ENCODE results near the gene CDHR1. TPM values are rescaled to one million over a fixed set of nuclear protein-coding genes. Genes with fewer than 3 reads are reported as not detected.

Gene CDHR1
- total and polyA plus RNA-seq, 5 donors = 2.4 to 9.1 (median 3.6) TPM

GRCh38 chr10:84254552-84255478 is 60.5 kb downstream of the CDHR1 start:
- Histone ChIP-seq H3K9me3 (ENCODE audit: control insufficient read depth, low read length) (no peaks in the 10 kb centered on the region), H3K27me3 (ENCODE audit: control insufficient read depth, insufficient read depth) (no peaks in the 10 kb centered on the region), H3K4me3 (ENCODE audit: low read length) (no peak overlapping the region), H3K4me1 (ENCODE audit: control insufficient read depth, insufficient read depth, low read length) (no peaks in the 10 kb centered on the region), H3K27ac (ENCODE audit: low read length) (no peak overlapping the region)
- ATAC-seq = no peak
- intact Hi-C loops (cut with DNase I) = no loop called here
- 45% methylated on average over 10 of the region's 10 CpGs for WGBS
- DNase-seq = no peak

- H3K4me3 ChIP-seq (ENCODE audit: low read length) = no peak overlapping the region
- 35% methylated on average over 35 of the region's 35 CpGs for WGBS
- ATAC-seq (peak; percentile 69 to 76), DNase-seq (peak; percentile 78 to 89 (median 83))
- H3K27me3 ChIP-seq (ENCODE audit: control insufficient read depth, insufficient read depth) = no peaks in the 10 kb centered on the region
- no peaks in the 10 kb centered on the region for H3K9me3 ChIP-seq (ENCODE audit: control insufficient read depth, low read length)
- H3K27ac ChIP-seq (ENCODE audit: low read length) = no peak overlapping the region
- intact Hi-C loops (cut with DNase I) = no loop called here
- no peaks in the 10 kb centered on the region for H3K4me1 ChIP-seq (ENCODE audit: control insufficient read depth, insufficient read depth, low read length)
Observed at GRCh38 chr10:84256510-84257342, 62.4 kb downstream of the CDHR1 start.

- H3K9me3 ChIP-seq (ENCODE audit: control insufficient read depth, low read length) = no peaks in the 10 kb centered on the region
- no peaks in the 10 kb centered on the region for H3K4me1 ChIP-seq (ENCODE audit: control insufficient read depth, insufficient read depth, low read length)
- H3K27me3 ChIP-seq (ENCODE audit: control insufficient read depth, insufficient read depth) = no peaks in the 10 kb centered on the region
- H3K27ac ChIP-seq (ENCODE audit: low read length) = no peak overlapping the region
- ATAC-seq = no peak
- intact Hi-C loops (cut with DNase I) = no loop called here
- H3K4me3 ChIP-seq (ENCODE audit: low read length) = no peak overlapping the region
- no peak for DNase-seq
- WGBS = 74% methylated on average over 15 of the region's 15 CpGs
Observed at GRCh38 chr10:84257343-84258020, 63.1 kb downstream of the CDHR1 start.

GRCh38 chr10:84258034-84258695 is 63.8 kb downstream of the CDHR1 start:
- Histone ChIP-seq H3K27me3 (ENCODE audit: control insufficient read depth, insufficient read depth) (no peaks in the 10 kb centered on the region), H3K9me3 (ENCODE audit: control insufficient read depth, low read length) (no peaks in the 10 kb centered on the region), H3K4me3 (ENCODE audit: low read length) (no peak overlapping the region), H3K27ac (ENCODE audit: low read length) (no peak overlapping the region), H3K4me1 (ENCODE audit: control insufficient read depth, insufficient read depth, low read length) (no peaks in the 10 kb centered on the region)
- intact Hi-C loops (cut with DNase I) = no loop called here
- no peak for DNase-seq
- 79% methylated on average over 7 of the region's 7 CpGs for WGBS
- ATAC-seq = no peak

- no peak for ATAC-seq
- no peak for DNase-seq
- intact Hi-C loops (cut with DNase I) = loop anchor here in 1 of 4 donors (10.0 kb wide), 1 partner anchor 113 kb away; no protein-coding TSS in a partner anchor
- WGBS = 82% methylated on average over 7 of the region's 7 CpGs
- no peaks in the 10 kb centered on the region for H3K9me3 ChIP-seq (ENCODE audit: control insufficient read depth, low read length)
- H3K27me3 ChIP-seq (ENCODE audit: control insufficient read depth, insufficient read depth) = no peaks in the 10 kb centered on the region
- no peak overlapping the region for H3K4me3 ChIP-seq (ENCODE audit: low read length)
- H3K4me1 ChIP-seq (ENCODE audit: control insufficient read depth, insufficient read depth, low read length) = no peaks in the 10 kb centered on the region
- no peak overlapping the region for H3K27ac ChIP-seq (ENCODE audit: low read length)
Observed at GRCh38 chr10:84261236-84261915, 67.0 kb downstream of the CDHR1 start.

GRCh38 chr10:84262190-84262956 is 68.0 kb downstream of the CDHR1 start:
- no peak overlapping the region for H3K4me3 ChIP-seq (ENCODE audit: low read length)
- H3K27ac ChIP-seq (ENCODE audit: low read length) = no peak overlapping the region
- H3K4me1 ChIP-seq (ENCODE audit: control insufficient read depth, insufficient read depth, low read length) = no peaks in the 10 kb centered on the region
- DNase-seq (no peak), ATAC-seq (no peak)
- H3K9me3 ChIP-seq (ENCODE audit: control insufficient read depth, low read length) = no peaks in the 10 kb centered on the region
- intact Hi-C loops (cut with DNase I) = loop anchor here in 1 of 4 donors (10.0 kb wide), 1 partner anchor 112 kb away; no protein-coding TSS in a partner anchor
- no peaks in the 10 kb centered on the region for H3K27me3 ChIP-seq (ENCODE audit: control insufficient read depth, insufficient read depth)
- 67% methylated on average over 13 of the region's 13 CpGs for WGBS

- 80% methylated on average over 5 of the region's 5 CpGs for WGBS
- Histone ChIP-seq H3K9me3 (ENCODE audit: control insufficient read depth, low read length) (no peaks in the 10 kb centered on the region), H3K27me3 (ENCODE audit: control insufficient read depth, insufficient read depth) (no peaks in the 10 kb centered on the region), H3K4me3 (ENCODE audit: low read length) (no peak overlapping the region), H3K27ac (ENCODE audit: low read length) (no peak overlapping the region), H3K4me1 (ENCODE audit: control insufficient read depth, insufficient read depth, low read length) (no peaks in the 10 kb centered on the region)
- intact Hi-C loops (cut with DNase I) = loop anchor here (2.0 to 10.0 kb wide), 3 partner anchors 111 to 275 kb away; no protein-coding TSS in a partner anchor
- ATAC-seq (no peak), DNase-seq (no peak)
Observed at GRCh38 chr10:84263716-84264115, 69.4 kb downstream of the CDHR1 start.

GRCh38 chr10:84264611-84265141 is 70.3 kb downstream of the CDHR1 start:
- no peak overlapping the region for H3K4me3 ChIP-seq (ENCODE audit: low read length)
- no peaks in the 10 kb centered on the region for H3K4me1 ChIP-seq (ENCODE audit: control insufficient read depth, insufficient read depth, low read length)
- no peaks in the 10 kb centered on the region for H3K27me3 ChIP-seq (ENCODE audit: control insufficient read depth, insufficient read depth)
- H3K9me3 ChIP-seq (ENCODE audit: control insufficient read depth, low read length) = no peaks in the 10 kb centered on the region
- WGBS = 2% methylated on average over 11 of the region's 11 CpGs
- DNase-seq (peak; percentile 61 to 87 (median 76)), ATAC-seq (peak; percentile 91 to 94)
- intact Hi-C loops (cut with DNase I) = loop anchor here (2.0 to 10.0 kb wide), 4 partner anchors 108 to 274 kb away; no protein-coding TSS in a partner anchor
- no peak overlapping the region for H3K27ac ChIP-seq (ENCODE audit: low read length)

- H3K9me3 ChIP-seq (ENCODE audit: control insufficient read depth, low read length) = no peaks in the 10 kb centered on the region
- ATAC-seq (no peak), DNase-seq (no peak)
- intact Hi-C loops (cut with DNase I) = loop anchor here (2.0 to 10.0 kb wide), 4 partner anchors 107 to 273 kb away; no protein-coding TSS in a partner anchor
- no peak overlapping the region for H3K27ac ChIP-seq (ENCODE audit: low read length)
- H3K27me3 ChIP-seq (ENCODE audit: control insufficient read depth, insufficient read depth) = no peaks in the 10 kb centered on the region
- no peak overlapping the region for H3K4me3 ChIP-seq (ENCODE audit: low read length)
- H3K4me1 ChIP-seq (ENCODE audit: control insufficient read depth, insufficient read depth, low read length) = no peaks in the 10 kb centered on the region
- 71% methylated on average over 4 of the region's 4 CpGs for WGBS
Observed at GRCh38 chr10:84265418-84265817, 71.1 kb downstream of the CDHR1 start.

All from right cardiac atrium (tissue), 5 donors.